BE2C (cell line): ENCODE results near the gene GADL1.

Source experiments
- DNase-seq: peaks from one replicate; pipeline ENCODE4 v3.0.0-alpha.2; 2020
- H3K27me3 ChIP-seq: fragments of 250-450 bp; sonication (Bioruptor Pico); 2 replicates; pipeline ENCODE4 v1.5.1; 2020; ENCODE audit warnings: mild to moderate bottlenecking
- H3K36me3 ChIP-seq: fragments of 250-450 bp; sonication (Bioruptor Pico); 2 replicates; pipeline ENCODE4 v1.5.1; 2020; ENCODE audit warnings: mild to moderate bottlenecking
- H3K4me1 ChIP-seq: fragments of 250-450 bp; sonication (Bioruptor Pico); 2 replicates; pipeline ENCODE4 v1.5.1; 2020
- H3K4me3 ChIP-seq: 2 replicates; pipeline ENCODE4 v1.5.1; 2011; ENCODE audit warnings: low read depth, low read length
- H3K9me3 ChIP-seq: fragments of 250-450 bp; sonication (Bioruptor Pico); 2 replicates; pipeline ENCODE4 v1.5.1; 2020
- CTCF ChIP-seq: IDR thresholded peaks from 2 replicates; pipeline ENCODE4 v1.5.1; 2012; ENCODE audit warnings: mild to moderate bottlenecking, low read depth, low read length

The GADL1 gene

GRCh38 chr3:30750967-30751366 lies 143.5 kb downstream of the GADL1 start:
- Histone ChIP-seq H3K4me3 (no peak overlapping the region), H3K36me3 (no peaks in the 10 kb centered on the region), H3K27me3 (no peaks in the 10 kb centered on the region), H3K9me3 (no peaks in the 10 kb centered on the region), H3K4me1 (no peaks in the 10 kb centered on the region)
- DNase-seq = no peak
- TF ChIP-seq CTCF = no peak

GRCh38 chr3:30749230-30749629 lies 145.2 kb downstream of the GADL1 start:
- no peak for TF ChIP-seq CTCF
- no peak for DNase-seq
- H3K9me3 ChIP-seq = no peaks in the 10 kb centered on the region
- H3K36me3 ChIP-seq = no peaks in the 10 kb centered on the region
- no peaks in the 10 kb centered on the region for H3K27me3 ChIP-seq
- no peaks in the 10 kb centered on the region for H3K4me1 ChIP-seq
- H3K4me3 ChIP-seq = no peak overlapping the region

- Histone ChIP-seq H3K27me3 (no peaks in the 10 kb centered on the region), H3K4me1 (no peaks in the 10 kb centered on the region), H3K36me3 (no peaks in the 10 kb centered on the region), H3K9me3 (no peaks in the 10 kb centered on the region), H3K4me3 (no peak overlapping the region)
- DNase-seq = no peak
- peak; percentile 56 for TF ChIP-seq CTCF
These were observed 146.6 kb downstream of the GADL1 start for GRCh38 chr3:30747771-30748281.

- no peak for DNase-seq
- no peak overlapping the region for H3K4me3 ChIP-seq
- H3K4me1 ChIP-seq = no peaks in the 10 kb centered on the region
- no peaks in the 10 kb centered on the region for H3K27me3 ChIP-seq
- no peaks in the 10 kb centered on the region for H3K36me3 ChIP-seq
- no peaks in the 10 kb centered on the region for H3K9me3 ChIP-seq
- no peak for TF ChIP-seq CTCF
These were observed 150.7 kb downstream of the GADL1 start for GRCh38 chr3:30743641-30744317.

- Histone ChIP-seq H3K4me3 (no peak overlapping the region), H3K9me3 (no peaks in the 10 kb centered on the region), H3K36me3 (no peaks in the 10 kb centered on the region), H3K4me1 (no peaks in the 10 kb centered on the region), H3K27me3 (no peaks in the 10 kb centered on the region)
- no peak for DNase-seq
- no peak for TF ChIP-seq CTCF
These were observed 151.5 kb downstream of the GADL1 start for GRCh38 chr3:30742796-30743619.

GRCh38 chr3:30741889-30742288 lies 152.6 kb downstream of the GADL1 start:
- TF ChIP-seq CTCF = no peak
- no peak overlapping the region for H3K4me3 ChIP-seq

More at GRCh38 chr3:30741889-30742288, 152.6 kb downstream of the GADL1 start:
- no peaks in the 10 kb centered on the region for H3K27me3 ChIP-seq
- H3K36me3 ChIP-seq = no peaks in the 10 kb centered on the region
- H3K4me1 ChIP-seq = no peaks in the 10 kb centered on the region
- DNase-seq = no peak
- H3K9me3 ChIP-seq = no peaks in the 10 kb centered on the region
